Spleen (tissue), 7 donors: ENCODE data around the gene CELA2A.

ENCODE experiments used
- POLR2A ChIP-seq, 3 donors: fragments of 450-650 bp; IDR thresholded peaks; one replicate each; pipeline ENCODE4 v1.5.1; 2017; ENCODE audit warnings: antibody characterized with exemption in 3 of 3, mild to moderate bottlenecking in 1 of 3
- TF ChIP-seq, protein P1 (sequence below), 11 experiments: fragments of 200-600 bp in 7 of 11; fragments of 450-650 bp in 4 of 11; sonication (generic) in 4 of 11; IDR thresholded peaks in 8 of 11; conservative IDR thresholded peaks in 3 of 11; 1 replicate in 7 of 11; 2 replicates in 4 of 11; pipeline versions ENCODE4 v1.4.0 to v1.8.0; 2016 to 2021; ENCODE audit warnings: antibody characterized with exemption in 11 of 11, inconsistent platforms in 4 of 11, mild to moderate bottlenecking in 1 of 11
- donor health status: DM: no; HTN: no; CAD: no; lungs with moderate emphysema.
- donor health status: DM: no; HTN: no; CAD: no.
- donor health status: DM: no; HTN: no; CAD: no.

DNA sequence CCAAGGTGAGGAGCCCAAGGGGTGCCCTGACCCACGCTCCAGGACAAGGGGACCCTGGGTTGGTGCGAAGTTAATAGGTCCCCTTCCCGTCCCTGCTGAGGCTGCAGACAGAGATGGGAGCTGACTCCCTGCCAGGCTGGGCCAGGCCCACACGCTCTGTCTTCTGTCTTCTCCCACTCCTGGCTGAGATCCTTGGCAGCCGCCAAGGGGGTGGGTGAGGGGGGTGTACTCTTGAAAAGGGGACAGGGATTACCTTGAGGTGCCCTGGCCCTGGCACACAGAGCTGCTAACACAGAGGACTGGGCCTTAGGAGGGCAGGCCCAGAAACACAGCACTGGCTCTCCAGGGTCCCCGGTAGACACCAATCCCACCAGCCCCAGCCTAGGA lies 29.3 kb upstream of the CELA2A start:
- TF ChIP-seq, protein P1, sequence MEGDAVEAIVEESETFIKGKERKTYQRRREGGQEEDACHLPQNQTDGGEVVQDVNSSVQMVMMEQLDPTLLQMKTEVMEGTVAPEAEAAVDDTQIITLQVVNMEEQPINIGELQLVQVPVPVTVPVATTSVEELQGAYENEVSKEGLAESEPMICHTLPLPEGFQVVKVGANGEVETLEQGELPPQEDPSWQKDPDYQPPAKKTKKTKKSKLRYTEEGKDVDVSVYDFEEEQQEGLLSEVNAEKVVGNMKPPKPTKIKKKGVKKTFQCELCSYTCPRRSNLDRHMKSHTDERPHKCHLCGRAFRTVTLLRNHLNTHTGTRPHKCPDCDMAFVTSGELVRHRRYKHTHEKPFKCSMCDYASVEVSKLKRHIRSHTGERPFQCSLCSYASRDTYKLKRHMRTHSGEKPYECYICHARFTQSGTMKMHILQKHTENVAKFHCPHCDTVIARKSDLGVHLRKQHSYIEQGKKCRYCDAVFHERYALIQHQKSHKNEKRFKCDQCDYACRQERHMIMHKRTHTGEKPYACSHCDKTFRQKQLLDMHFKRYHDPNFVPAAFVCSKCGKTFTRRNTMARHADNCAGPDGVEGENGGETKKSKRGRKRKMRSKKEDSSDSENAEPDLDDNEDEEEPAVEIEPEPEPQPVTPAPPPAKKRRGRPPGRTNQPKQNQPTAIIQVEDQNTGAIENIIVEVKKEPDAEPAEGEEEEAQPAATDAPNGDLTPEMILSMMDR (IDR thresholded peaks at IDR 0.05 in 8 of 11, conservative IDR thresholded peaks at IDR 0.05 in 3 of 11): no peak
- TF ChIP-seq POLR2A (IDR thresholded peaks at IDR 0.05): no peak
